CD4-positive, alpha-beta T cell treated with Interleukin-15 for 4 hours (primary cell): ENCODE results near the gene CYSLTR2.

ENCODE experiments used
- DNase-seq: peaks from one replicate; pipeline ENCODE4 v3.0.0-alpha.2; 2020; ENCODE audit warnings: low spot score

Gene CYSLTR2, protein sequence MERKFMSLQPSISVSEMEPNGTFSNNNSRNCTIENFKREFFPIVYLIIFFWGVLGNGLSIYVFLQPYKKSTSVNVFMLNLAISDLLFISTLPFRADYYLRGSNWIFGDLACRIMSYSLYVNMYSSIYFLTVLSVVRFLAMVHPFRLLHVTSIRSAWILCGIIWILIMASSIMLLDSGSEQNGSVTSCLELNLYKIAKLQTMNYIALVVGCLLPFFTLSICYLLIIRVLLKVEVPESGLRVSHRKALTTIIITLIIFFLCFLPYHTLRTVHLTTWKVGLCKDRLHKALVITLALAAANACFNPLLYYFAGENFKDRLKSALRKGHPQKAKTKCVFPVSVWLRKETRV

DNA sequence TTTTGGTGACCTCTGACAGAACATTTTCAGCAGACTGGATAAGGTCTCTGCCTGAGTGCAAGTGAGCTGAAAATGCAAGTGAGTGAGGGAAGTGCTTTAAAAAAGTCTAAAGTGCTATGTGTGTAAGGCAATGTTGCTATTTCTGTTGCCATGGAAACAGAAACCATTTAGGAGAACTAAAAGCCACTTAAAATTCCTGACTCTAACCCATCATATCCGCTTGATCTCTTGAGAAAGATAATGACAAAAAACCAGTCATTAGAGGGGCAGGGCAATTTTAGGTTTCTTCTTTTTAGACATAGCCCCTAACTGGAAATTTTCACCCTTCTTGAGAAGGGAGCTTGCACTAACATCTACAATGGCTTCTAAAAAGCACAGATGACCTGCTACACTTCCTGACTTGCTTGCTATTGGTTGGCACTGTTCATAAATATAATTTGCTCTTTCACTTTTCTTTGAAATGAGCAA lies at the start of gene CYSLTR2:
TSS of gene CYSLTR2 (plus strand) at position 458 of the 468 bp plus-strand sequence. CDS start 52,889 bp downstream, outside the sequence.
- DNase-seq, result peak; percentile 90

DNA sequence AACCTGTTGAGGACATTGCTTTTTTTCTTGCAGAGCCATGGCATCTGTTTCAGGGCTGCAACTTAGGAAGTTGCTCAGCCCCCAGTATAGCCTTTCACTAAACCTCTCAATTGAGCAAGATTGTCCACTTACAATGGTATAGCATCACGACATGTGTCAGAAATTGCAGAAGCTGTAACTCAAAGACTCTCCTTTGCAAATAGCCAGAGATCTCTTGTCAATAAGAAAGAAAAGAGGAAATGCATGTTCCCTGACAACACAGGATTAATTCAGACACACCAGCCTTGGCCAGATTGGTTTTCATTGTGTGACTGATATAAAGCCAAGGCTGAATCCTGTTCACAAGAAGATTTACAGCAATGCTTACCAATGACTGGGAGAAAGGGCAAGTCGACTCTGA lies 38.7 kb upstream of the CYSLTR2 start:
- DNase-seq, result no peak

DNA sequence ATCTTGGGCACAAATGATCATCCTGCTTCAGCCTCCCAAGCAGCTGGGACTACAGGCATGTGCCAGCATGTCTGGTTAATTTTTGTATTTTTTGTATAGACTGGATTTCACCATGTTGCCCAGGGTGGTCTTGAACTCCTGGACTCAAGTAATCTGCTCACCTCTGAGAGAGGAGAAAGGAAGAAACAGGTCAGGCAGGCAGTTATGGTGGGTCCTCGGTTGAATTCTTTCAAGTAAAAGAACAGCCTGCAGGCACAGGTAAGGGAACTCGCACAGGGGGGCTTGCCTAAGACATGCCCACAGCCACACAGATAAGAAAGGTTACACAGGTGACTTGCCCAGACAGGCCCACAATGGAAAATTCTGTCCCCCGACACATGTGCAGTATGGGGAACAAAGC lies 34.8 kb upstream of the CYSLTR2 start:
- no peak for DNase-seq

DNA sequence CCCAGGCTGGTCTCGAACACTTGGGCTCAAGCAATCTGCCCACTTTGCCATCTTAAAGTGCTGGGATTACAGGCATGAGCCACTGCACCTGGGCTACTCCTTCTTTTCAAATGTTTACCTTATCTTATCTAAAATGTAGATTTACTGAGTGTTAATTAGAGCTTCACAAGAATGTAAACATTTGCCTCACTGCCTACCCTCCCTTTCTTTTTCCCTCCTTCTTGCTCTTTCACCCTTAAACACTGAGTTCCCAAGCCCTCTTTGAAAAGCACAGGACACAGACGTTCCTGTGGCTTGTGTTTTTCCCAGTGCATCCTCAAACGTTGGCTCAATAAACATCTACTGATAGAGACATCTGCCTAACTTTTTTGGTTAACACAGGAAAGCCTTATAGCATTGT lies 32.7 kb upstream of the CYSLTR2 start:
- DNase-seq, result no peak

DNA sequence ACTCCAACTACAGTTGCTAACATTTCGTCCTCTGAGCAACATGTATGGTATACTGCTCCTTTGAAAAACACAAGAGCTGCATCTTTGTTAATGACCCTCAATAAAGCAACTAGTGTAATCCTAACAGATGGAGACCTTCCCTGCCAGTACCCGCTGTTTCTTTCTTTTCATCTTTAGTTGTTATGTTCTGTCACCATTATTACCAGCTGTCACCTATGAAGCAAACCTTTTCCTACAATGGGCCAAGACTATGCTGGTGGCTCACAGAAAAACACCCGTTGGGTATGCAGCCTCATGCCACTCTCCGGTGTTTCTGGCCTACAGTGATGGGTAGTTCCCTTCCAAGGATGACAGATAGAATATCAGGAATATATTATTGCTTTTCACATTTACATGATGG lies 29.7 kb upstream of the CYSLTR2 start:
- DNase-seq, result no peak

DNA sequence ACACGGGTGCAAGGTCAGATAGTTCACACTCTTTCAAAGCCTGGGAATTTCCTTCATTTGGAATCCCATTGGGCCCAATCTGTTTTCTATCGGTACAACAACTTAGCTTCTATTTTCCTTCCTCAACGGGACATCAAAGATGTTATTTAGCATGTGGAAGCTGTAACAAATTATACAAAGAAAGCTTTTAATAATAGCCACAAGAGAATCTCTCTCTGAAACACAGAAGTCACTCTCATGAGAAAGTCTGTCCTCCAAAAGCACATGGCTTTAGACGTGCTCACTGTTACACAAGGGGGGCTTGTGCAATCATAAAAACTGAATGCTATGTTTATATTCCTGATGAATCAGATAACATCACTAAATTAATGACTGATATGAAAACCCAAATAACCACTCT lies 28.9 kb upstream of the CYSLTR2 start:
- no peak for DNase-seq

DNA sequence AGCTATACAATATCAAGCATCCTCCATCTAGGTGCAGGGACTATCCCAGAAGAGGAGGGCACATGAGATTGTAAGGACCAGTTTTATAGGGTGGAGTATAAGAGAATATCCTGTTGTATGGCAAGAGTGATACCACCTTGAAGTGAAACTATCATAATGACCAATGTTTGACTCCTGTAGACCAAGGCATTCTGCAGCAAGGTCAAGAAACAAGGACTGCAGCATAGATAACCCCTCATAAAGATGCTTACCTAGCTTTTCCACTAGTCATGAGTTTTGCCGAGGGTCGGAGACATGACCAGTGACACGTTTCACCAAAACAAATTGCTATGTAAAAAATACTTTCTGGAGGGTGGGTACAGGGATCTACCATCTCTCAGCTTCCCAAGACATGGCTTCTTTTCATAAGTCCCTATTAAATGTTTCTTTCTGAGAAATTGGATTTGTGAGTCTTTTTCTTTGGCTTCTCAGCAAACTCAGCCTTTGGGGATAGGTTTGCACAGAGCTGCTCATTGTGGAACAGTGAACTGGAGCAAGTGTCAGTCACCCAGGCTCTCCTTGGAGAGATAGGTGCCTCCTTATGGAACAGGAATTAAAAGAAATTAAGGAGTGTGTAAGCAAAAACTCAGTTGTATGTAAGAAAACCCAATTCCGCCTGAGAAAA lies 28.2 kb upstream of the CYSLTR2 start:
- DNase-seq, result no peak

DNA sequence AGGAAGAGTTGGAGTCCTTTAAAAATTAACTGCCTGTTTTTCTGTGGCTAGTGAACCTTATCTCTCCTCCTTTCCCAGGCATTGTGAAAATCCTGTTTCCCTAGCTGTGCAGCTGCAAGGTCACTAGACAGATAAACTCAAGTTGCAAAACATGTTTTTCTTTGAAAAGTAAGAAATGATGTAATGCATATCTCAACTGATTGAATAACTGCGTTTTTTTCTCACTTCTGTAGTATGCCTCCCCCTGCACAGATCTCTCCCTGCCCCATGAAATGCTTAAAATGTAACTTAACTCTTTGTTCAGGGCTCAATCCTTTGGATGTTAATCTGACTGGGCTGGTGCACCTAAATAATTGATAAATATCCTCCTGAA lies 27.7 kb upstream of the CYSLTR2 start:
- DNase-seq, result no peak

DNA sequence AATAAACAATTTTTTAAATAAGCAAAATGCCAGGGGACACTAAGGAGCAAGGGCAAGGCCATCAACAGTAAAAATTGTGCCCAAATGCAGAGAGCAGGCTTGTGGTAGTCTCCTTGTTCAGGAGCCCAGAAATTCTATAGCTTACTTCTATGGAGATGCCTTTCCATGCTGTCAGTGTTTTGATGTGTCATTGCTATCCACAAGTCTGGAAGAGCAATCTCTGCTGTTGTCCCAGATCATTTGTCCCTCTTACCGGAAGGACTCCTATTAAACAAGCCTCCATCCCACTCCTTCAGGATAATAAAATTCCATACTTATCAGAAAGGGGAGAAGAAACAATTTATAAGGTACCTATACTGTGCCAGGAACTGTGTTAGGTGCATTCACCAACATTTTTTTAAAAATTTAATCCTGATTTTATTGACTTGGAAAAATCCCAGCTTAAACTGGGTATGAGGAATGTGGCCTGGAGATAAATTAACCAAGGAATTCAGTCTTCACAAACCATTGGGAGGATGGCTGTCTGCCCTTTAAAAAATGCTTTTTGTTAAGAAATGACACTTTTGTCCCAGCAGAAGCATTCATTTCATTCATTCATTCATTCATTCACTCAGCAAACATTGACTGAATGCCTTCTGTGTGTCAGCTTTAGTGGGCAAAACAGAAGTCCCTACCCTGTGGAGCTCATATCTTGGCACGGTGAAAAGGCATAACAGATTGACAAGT lies 26.8 kb upstream of the CYSLTR2 start:
- DNase-seq, result no peak

DNA sequence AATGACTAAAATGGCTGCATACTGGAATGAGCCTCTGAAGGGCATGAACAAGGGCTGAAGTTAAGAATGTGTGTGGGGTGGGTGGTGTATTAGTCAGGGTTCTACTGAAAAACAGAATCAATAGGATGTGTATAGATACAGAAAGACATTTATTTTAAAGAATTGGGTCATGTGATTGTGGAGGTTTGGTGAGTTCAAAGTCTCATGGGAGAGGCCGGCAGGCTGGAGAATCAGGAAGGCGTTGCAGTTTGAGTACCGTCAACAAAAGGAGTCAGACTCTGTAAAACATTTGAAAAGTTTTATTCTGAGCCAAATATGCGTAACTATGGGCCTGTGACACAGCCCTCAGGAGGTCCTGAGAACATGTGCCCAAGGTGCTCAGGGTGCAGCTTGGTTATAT lies 24.5 kb upstream of the CYSLTR2 start:
- no peak for DNase-seq

DNA sequence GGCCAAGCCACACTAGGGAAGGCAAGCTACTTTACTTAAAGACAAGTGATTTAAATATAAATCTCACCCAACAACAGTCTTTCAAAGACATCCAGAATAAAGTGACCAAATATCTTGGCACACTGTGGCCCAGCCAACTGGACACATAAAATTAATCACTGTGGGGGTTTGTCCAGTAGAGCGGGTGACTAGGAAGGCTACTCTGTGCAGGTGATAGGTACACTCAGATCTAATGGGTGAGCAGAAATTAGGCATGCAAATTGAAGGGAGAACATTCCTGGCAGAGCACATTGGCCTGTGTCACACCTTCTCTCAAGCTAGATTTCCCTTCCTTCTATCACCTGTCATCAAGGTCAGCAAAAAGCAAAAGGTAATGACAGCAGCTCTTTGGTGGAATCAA lies 23.4 kb upstream of the CYSLTR2 start:
- no peak for DNase-seq

DNA sequence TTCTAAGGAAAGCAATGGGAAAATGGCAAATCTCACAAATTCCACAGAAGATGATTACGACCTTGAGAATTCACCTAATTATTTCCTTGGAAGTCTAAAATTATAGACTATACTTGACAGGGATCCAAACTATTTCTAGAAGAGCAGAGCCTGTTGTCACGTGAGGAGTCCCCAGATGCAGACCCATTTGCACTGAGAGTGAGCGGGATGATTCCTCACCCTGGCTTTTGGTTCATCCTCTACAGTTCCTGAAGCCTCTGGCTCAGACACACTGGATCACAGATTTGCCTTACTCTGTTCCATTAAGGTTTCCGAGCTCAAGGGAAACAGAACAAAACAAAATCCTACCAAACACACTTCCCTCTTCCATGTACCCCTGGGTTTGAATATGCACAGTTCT lies 23.0 kb upstream of the CYSLTR2 start:
- no peak for DNase-seq

DNA sequence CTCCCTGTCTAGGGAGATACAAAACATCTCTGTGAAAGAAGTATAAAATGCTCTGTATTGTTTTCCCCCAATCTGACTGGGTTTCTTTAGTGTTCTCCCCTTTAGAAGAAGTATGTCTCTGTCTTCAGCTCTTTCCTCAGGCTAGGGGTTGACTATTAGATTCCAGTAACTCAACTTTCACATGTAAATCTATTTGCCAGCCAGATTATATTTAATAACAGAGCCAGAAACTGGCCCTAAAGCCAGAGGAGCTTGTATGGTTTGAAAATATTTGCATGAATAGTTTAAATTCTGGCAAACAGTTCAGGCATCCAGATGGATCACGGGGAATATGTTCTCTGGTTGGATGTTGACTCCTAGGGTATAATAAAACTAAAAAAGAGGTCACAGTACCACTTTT lies 22.3 kb upstream of the CYSLTR2 start:
- no peak for DNase-seq

DNA sequence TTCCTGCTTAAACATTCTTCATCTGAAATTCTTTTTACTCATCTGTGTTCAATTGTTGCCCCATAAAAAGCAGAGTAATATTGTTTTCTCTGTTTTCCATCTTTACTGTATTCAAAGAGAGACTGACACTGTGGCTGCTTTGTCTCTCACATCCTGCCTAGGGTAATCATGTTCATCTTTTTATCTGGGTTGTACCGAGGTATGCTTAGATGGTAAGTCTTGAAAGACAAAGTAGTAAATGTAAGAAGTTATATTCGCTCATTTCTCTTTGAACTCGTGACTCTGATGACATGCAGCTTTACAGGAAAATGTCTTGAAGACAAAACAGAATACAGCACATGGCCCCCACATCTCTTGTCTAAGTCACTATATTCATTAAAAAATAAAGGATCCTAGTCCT lies 20.0 kb upstream of the CYSLTR2 start:
- DNase-seq, result no peak

DNA sequence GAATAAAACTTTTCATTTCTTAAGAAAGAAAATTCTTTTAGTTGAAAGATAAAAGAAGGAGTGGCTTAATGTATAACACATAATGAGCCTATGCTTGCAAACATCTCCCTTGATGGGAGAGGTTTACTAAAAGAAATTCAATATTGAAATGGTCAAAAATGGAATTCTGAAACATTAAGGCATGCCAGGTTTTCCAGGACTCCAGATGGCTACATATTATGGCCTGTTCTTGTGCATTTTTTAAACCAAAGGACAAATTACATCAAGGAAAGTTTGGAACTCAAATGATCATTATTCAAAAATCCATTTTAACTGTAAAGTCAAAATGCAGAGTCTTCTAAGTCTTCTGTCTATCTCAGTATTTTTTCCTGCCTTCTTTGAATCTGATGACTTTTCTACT lies 19.1 kb upstream of the CYSLTR2 start:
- DNase-seq, result no peak

DNA sequence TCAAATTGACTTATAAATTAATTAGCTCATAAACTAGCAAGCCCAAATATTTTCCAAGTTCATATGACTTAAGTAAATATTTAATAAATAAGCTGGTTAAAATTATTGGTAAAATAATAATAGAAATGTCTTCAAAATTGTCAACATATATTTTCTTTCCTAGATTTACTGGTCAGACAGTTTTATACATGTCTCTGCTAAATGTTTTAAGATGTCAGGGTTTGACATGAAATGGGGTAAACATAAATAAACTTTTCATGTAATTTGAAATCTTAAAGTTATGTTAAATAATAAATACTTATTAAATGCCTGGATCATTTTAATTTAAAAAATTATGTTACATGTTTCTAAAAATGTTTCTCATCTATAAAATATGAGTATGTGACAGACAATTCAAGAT lies 18.3 kb upstream of the CYSLTR2 start:
- DNase-seq, result no peak

DNA sequence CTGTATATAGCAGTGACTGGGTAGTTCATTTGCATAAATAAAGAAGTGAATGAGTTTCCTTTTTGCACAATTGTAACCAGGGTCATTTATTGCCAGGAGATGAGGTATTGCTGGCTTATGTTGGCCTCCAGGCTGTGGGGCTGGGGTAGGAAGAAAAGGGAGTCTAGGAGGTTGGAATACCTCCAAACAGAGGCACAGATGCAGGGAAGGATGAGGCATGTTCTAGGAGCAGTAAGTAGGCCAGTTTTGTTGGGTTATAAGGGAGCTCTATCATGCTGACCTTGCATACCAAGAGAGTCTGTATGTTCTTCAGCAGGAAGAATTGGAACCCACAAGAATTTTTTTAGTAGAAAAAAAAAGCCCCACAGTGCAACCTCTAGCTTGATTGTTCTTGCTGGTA lies 17.2 kb upstream of the CYSLTR2 start:
- DNase-seq, result no peak

DNA sequence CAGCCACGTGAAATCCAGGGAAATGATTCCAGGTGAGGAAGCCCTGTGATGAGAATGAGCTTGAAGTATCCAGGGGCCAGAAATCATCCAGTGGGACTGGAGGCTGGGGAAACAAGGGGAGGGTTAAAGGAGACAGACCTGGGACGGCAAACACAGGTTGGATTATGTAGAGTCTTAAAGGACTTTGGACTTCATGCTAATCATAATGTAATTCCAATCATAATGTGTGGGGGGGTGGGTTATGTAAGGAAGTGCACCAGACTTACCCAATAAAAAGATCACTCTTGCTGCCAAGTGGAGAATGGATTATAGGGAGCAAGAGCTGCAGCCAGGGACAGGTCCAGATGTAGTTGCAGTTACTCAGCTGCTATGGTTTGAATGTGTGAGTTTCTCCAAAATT lies 16.1 kb upstream of the CYSLTR2 start:
- no peak for DNase-seq

DNA sequence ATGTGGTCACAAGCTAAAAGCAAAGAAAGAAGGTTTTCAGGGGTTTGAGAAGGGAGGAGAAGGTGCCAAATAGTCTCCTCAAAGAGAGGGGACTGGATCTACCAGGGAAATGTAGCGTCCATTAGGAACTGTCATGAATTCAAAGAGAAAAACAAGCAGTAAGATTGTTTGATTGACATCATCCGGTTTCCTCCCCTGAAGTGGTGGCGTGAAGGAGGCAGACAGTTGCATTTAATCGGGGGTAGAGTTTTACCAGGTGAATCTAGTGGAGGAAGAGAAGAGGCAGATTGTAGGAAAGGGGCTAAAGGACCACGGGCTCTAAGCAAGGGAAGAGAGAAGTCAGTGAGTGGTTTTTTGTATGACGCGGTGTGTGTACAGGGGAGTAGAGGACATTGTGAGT lies 13.0 kb upstream of the CYSLTR2 start:
- DNase-seq, result no peak

DNA sequence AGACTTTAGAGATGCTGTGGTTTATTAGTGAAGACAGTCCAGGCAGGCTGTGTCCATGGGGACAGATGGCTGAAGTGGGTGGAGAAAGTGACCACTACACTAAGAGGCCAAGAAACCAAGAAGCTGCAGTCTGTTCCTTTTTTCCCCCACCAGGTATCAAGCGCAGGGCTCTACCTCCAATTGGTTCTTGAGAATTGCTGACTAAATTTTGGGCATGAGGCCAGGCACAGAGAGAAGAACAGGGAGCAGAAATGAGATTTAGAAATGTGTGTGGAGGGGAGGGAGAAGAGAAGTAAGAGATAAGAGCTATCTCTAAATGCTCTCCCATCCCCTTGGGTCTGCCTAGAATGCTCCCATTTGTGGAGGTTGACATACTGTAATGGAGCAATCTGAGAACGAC lies 12.3 kb upstream of the CYSLTR2 start:
- DNase-seq, result no peak

DNA sequence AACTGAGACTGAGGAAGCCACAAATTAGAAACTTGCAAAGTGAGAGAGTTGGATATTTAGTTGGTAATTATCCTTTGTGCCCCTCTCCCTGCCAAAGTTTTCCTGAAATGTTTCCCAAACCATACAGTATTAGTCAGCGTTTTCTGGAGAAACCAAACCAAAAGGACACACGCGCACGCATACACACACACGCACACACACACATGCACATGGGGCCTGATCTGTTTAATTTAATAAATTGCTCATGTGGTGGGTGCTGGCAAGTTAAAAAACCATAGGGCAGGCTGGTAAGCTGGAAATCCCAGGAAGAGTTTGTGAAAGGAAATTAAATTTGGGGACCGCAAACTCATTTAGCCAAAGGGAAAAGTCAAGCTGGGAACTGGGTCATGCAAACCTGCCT lies 11.7 kb upstream of the CYSLTR2 start:
- no peak for DNase-seq

DNA sequence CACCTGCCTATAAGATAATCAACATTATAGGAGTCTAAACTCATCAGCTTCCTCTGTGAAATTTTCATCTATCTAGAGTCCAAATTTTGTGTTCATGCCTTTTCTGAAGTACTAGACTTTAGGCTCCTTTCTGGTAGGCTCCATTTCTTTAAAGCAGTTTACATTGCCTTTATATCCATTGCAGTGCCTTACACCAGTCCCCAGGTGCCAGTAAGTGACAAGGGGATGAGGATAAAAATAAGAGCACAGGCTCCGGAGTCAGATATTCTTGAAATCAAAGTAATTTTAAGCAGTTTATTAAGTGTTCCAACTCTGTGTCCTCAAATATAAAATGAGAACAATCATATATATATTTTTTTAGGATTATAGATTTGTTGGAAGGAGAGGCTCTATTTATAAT lies 10.6 kb upstream of the CYSLTR2 start:
- DNase-seq, result no peak

DNA sequence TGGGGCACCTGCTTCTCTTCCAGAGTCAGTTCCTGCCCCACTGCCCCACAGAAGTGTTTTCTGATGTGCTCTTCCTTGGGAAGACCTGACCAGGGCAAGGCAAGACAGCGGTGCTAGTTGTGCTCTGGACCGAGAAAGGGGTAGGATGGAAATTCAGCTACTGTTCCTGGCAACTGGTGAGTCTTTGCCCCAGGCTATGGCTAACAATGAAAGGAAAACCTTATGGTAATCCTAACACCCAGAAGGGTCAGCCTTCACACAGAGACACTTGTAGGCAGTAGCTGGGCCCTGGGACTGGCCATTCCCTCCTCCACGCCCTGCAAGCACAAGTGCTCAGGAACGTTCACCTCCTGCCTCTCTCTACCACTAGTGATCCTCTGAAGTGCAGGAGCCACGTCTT lies 9.6 kb upstream of the CYSLTR2 start:
- no peak for DNase-seq
